H1 (cell line): ENCODE results near the gene ERC1. TPM values are rescaled to one million over a fixed set of nuclear protein-coding genes. Genes with fewer than 3 reads are reported as not detected.

ENCODE experiments used
- CTCF ChIA-PET: fragments of 300-600 bp; sonication (Branson Sonifier 250); formaldehyde crosslinking; loops from one replicate; lab custom pipeline; 2021; ENCODE audit not compliant: partially characterized antibody; lab: Charles Lee
- POLR2A ChIA-PET: fragments of 300-600 bp; sonication (Branson Sonifier 250); formaldehyde crosslinking; loops from one replicate; lab custom pipeline; 2021; ENCODE audit warnings: inconsistent platforms; ENCODE audit not compliant: partially characterized antibody; lab: Charles Lee
- DNase-seq, 2 experiments: peaks; one replicate each; pipeline versions ENCODE4 v3.0.0 to v3.0.0-alpha.2; 2010 to 2022; ENCODE audit warnings: low spot score in 2 of 2, low read depth in 1 of 2, mixed read lengths in 1 of 2
- FAIRE-seq: peaks from 2 replicates; lab custom pipeline; 2011; peaks lifted over from hg19 to GRCh38; lab: Jason Lieb, UNC
- H2AFZ ChIP-seq: 2 replicates; pipeline ENCODE4 v1.8.1; 2012; ENCODE audit warnings: low read length, inconsistent platforms
- H2AK5ac ChIP-seq: 2 replicates; pipeline ENCODE4 v1.6.1; 2013; ENCODE audit warnings: low read depth, low read length
- H2BK120ac ChIP-seq: replicated peaks from 2 replicates; pipeline ENCODE3; 2013; ENCODE audit warnings: low read depth, low read length, inconsistent platforms
- H2BK12ac ChIP-seq: 2 replicates; pipeline ENCODE4 v1.6.1; 2013; ENCODE audit warnings: low read depth, low read length
- H2BK15ac ChIP-seq: 2 replicates; pipeline ENCODE4 v1.6.1; 2013; ENCODE audit warnings: low read length
- H2BK20ac ChIP-seq: 2 replicates; pipeline ENCODE4 v1.6.1; 2013; ENCODE audit warnings: low read length
- H2BK5ac ChIP-seq: 2 replicates; pipeline ENCODE4 v1.6.1; 2013; ENCODE audit warnings: low read depth, low read length
- H3K14ac ChIP-seq: 2 replicates; pipeline ENCODE4 v1.6.1; 2013; ENCODE audit warnings: inconsistent platforms; ENCODE audit not compliant: insufficient read length
- H3K18ac ChIP-seq: 2 replicates; pipeline ENCODE4 v1.6.1; 2013; ENCODE audit warnings: low read length; ENCODE audit errors: extremely low read depth
- H3K23ac ChIP-seq: 2 replicates; pipeline ENCODE4 v1.6.1; 2013; ENCODE audit warnings: inconsistent platforms; ENCODE audit not compliant: insufficient read length
- H3K23me2 ChIP-seq: 2 replicates; pipeline ENCODE4 v1.6.1; 2013; ENCODE audit warnings: low read depth, low read length
- H3K27ac ChIP-seq: 2 replicates; pipeline ENCODE4 v1.6.1; 2011; ENCODE audit warnings: low read depth, low read length, inconsistent platforms
- H3K27me3 ChIP-seq, 4 experiments: replicated peaks in 1 of 4; 1 replicate in 1 of 4; 2 replicates in 3 of 4; pipeline versions ENCODE4 v1.6.1 to v1.8.1; 2011 to 2013; ENCODE audit warnings: low read length in 3 of 4, mild to moderate bottlenecking in 3 of 4, inconsistent platforms in 2 of 4, mixed read lengths in 2 of 4, moderate library complexity in 1 of 4; ENCODE audit not compliant: control insufficient read depth in 3 of 4, insufficient read depth in 3 of 4; ENCODE audit errors: extremely low read depth in 1 of 4
- H3K36me3 ChIP-seq, 4 experiments: 2 replicates each; pipeline versions ENCODE4 v1.6.1 to v1.8.1; 2011 to 2013; ENCODE audit warnings: mild to moderate bottlenecking in 4 of 4, low read length in 3 of 4, moderate library complexity in 2 of 4, control low read depth in 1 of 4, inconsistent platforms in 1 of 4; ENCODE audit not compliant: insufficient read depth in 4 of 4, control insufficient read depth in 2 of 4
- H3K4ac ChIP-seq: replicated peaks from 2 replicates; pipeline ENCODE3; 2013; ENCODE audit warnings: low read length, low read depth, mixed read lengths, inconsistent platforms; ENCODE audit not compliant: insufficient read length
- H3K4me1 ChIP-seq, 4 experiments: replicated peaks in 1 of 4; 1 replicate in 1 of 4; 2 replicates in 3 of 4; pipeline versions ENCODE4 v1.6.1 to v1.8.1; 2011 to 2013; ENCODE audit warnings: low read length in 3 of 4, inconsistent platforms in 2 of 4, mixed read lengths in 1 of 4; ENCODE audit not compliant: insufficient read depth in 4 of 4, control insufficient read depth in 3 of 4
- H3K4me2 ChIP-seq, 2 experiments: 2 replicates each; pipeline versions ENCODE4 v1.6.1 to v1.8.1; 2011 to 2013; ENCODE audit warnings: low read depth in 2 of 2, low read length in 2 of 2, control low read depth in 1 of 2, inconsistent platforms in 1 of 2, mild to moderate bottlenecking in 1 of 2; ENCODE audit not compliant: insufficient read depth in 1 of 2
- H3K4me3 ChIP-seq, 4 experiments: fragments of 200-600, 300-600 bp in 1 of 4; sonication (generic), shearing (Covaris generic), sonication (Bioruptor Twin) in 1 of 4; 2 replicates each; pipeline versions ENCODE4 v1.5.1 to v1.8.1; 2011 to 2016; ENCODE audit warnings: low read length in 4 of 4, low read depth in 3 of 4, control low read depth in 2 of 4, inconsistent platforms in 2 of 4, mild to moderate bottlenecking in 2 of 4, mixed read lengths in 1 of 4, moderate library complexity in 1 of 4; ENCODE audit not compliant: insufficient read depth in 2 of 4; ENCODE audit errors: extremely low read depth in 1 of 4
- H3K56ac ChIP-seq: replicated peaks from 2 replicates; pipeline ENCODE3; 2013; ENCODE audit warnings: low read depth, mild to moderate bottlenecking, mixed read lengths, low read length, inconsistent platforms; ENCODE audit not compliant: insufficient read length
- H3K79me1 ChIP-seq: 2 replicates; pipeline ENCODE4 v1.6.1; 2013; ENCODE audit warnings: low read depth, low read length, control low read depth
- H3K79me2 ChIP-seq, 2 experiments: 2 replicates each; pipeline versions ENCODE4 v1.6.1 to v1.8.1; 2012 to 2013; ENCODE audit warnings: low read length in 2 of 2, mild to moderate bottlenecking in 2 of 2, inconsistent platforms in 1 of 2; ENCODE audit not compliant: insufficient read depth in 2 of 2, control insufficient read depth in 1 of 2
- H3K9ac ChIP-seq, 4 experiments: replicated peaks in 1 of 4; 1 replicate in 1 of 4; 2 replicates in 3 of 4; pipeline versions ENCODE4 v1.6.1 to v1.8.1; 2011 to 2013; ENCODE audit warnings: low read depth in 3 of 4, low read length in 3 of 4, control low read depth in 2 of 4, mild to moderate bottlenecking in 2 of 4, moderate library complexity in 2 of 4, inconsistent platforms in 1 of 4; ENCODE audit errors: extremely low read depth in 1 of 4
- H3K9me3 ChIP-seq, 2 experiments: 2 replicates each; pipeline versions ENCODE4 v1.6.1 to v1.8.1; 2012 to 2013; ENCODE audit warnings: mild to moderate bottlenecking in 2 of 2, moderate library complexity in 2 of 2, control low read depth in 1 of 2, inconsistent platforms in 1 of 2, low read depth in 1 of 2, low read length in 1 of 2, mixed read lengths in 1 of 2; ENCODE audit not compliant: insufficient read depth in 2 of 2
- H4K20me1 ChIP-seq, 2 experiments: replicated peaks in 1 of 2; 2 replicates each; pipeline versions ENCODE3 to v1.8.1; 2011 to 2013; ENCODE audit warnings: inconsistent platforms in 2 of 2, low read length in 2 of 2, mild to moderate bottlenecking in 1 of 2; ENCODE audit not compliant: insufficient read depth in 2 of 2, control insufficient read depth in 1 of 2
- H4K5ac ChIP-seq: 2 replicates; pipeline ENCODE4 v1.6.1; 2013; ENCODE audit warnings: low read length, low read depth, mixed read lengths, inconsistent platforms; ENCODE audit not compliant: insufficient read length
- H4K8ac ChIP-seq: 2 replicates; pipeline ENCODE4 v1.8.0; 2013; ENCODE audit warnings: mild to moderate bottlenecking, moderate library complexity, low read length, inconsistent platforms; ENCODE audit not compliant: insufficient read depth; ENCODE audit errors: extremely low read depth
- H4K91ac ChIP-seq: replicated peaks from 2 replicates; pipeline ENCODE3; 2013; ENCODE audit warnings: low read length, mixed read lengths, inconsistent platforms; ENCODE audit not compliant: insufficient read length
- CHD2 ChIP-seq: IDR thresholded peaks from 2 replicates; pipeline ENCODE4 v1.6.1; 2012; ENCODE audit warnings: low read length, improper control_type of control experiment
- EGR1 ChIP-seq: IDR thresholded peaks from 2 replicates; pipeline ENCODE4 v1.6.1; 2011; ENCODE audit warnings: low read depth, low read length, borderline replicate concordance
- POLR2AphosphoS5 ChIP-seq: IDR thresholded peaks from 2 replicates; pipeline ENCODE4 v1.6.1; 2011; ENCODE audit warnings: low read depth, low read length
- RXRA ChIP-seq: IDR thresholded peaks from 2 replicates; pipeline ENCODE4 v1.6.1; 2011; ENCODE audit warnings: low read depth, mild to moderate bottlenecking, low read length, moderate library complexity; ENCODE audit not compliant: insufficient read depth
- SAP30 ChIP-seq: fragments of 300-600 bp; sonication (generic); IDR thresholded peaks from 2 replicates; pipeline ENCODE4 v1.7.1; 2012; ENCODE audit warnings: low read length, moderate library complexity, mild to moderate bottlenecking, inconsistent platforms; ENCODE audit not compliant: insufficient read depth, insufficient replicate concordance
- SIX5 ChIP-seq: IDR thresholded peaks from 2 replicates; pipeline ENCODE4 v1.6.1; 2011; ENCODE audit warnings: mild to moderate bottlenecking, low read depth, low read length
- USF2 ChIP-seq: IDR thresholded peaks from 2 replicates; pipeline ENCODE4 v1.6.1; 2011; ENCODE audit warnings: low read length, improper control_type of control experiment
- WGBS, 2 experiments: shearing (Covaris generic) in 1 of 2; methylation state at CpG; one replicate each; pipeline versions ENCODE4 v1.1.6 to v1.1.7; 2013 to 2015; ENCODE audit warnings: low lambda C conversion rate in 2 of 2, mixed read lengths in 2 of 2, inconsistent platforms in 1 of 2, low coverage in 1 of 2, missing lambda C conversion rate in 1 of 2; ENCODE audit not compliant: insufficient replicate concordance in 2 of 2, insufficient coverage in 1 of 2, insufficient read length in 1 of 2; ENCODE audit errors: extremely low coverage in 1 of 2, missing lambda C conversion rate in 1 of 2; 5-methylcytosine and 5-hydroxymethylcytosine counted together
- polyA plus RNA-seq, 7 experiments: library from polyadenylated mRNA; depleted of rRNA in 3 of 7; stranded (reverse) in 5 of 7; unstranded in 2 of 7; fragments of >200 nt in 5 of 7; fragments of 200-250 nt in 2 of 7; gene quantifications; 1 replicate in 5 of 7; 2 replicates in 1 of 7; 4 replicates in 1 of 7; pipeline versions ENCODE4 v1.2.1 to v1.2.3, GENCODE V29; 2011 to 2013; ENCODE audit warnings: missing spikeins in 2 of 7, mixed read lengths in 2 of 7
- total RNA-seq: library from RNA; stranded (reverse); fragmentation: NEBNext Ultra II Directional; extraction: Animal tissue kit (Norgen Biotek cat#: 25700); gene quantifications from 2 replicates; pipeline ENCODE4 v1.2.1, GENCODE V29; 2021

Gene ERC1
- total and polyA plus RNA-seq, 2 of the 8 experiments (the other 6 are each of a cell fraction or from before 2014, with no cell fraction given), result 7.8 to 45.7 TPM

- no peak overlapping the region for H2BK5ac ChIP-seq
- peaks cover 0 to 3% (median 1%) of the 10 kb centered on the region in 4 experiments; a peak in 2 of 7 replicates for H3K4me1 ChIP-seq
- H2AFZ ChIP-seq, result no peak overlapping the region
- H2BK120ac ChIP-seq, result no peak overlapping the region
- no peak overlapping the region for H3K56ac ChIP-seq
- no peak overlapping the region for H3K4me3 ChIP-seq
- no peak overlapping the region for H3K4me2 ChIP-seq
- H3K27ac ChIP-seq, result no peak overlapping the region
- H4K91ac ChIP-seq, result no peak overlapping the region
- ChIA-PET POLR2A (interaction anchor here (0.7 to 1.3 kb wide), 2 partner anchors 9 to 11 kb away, joined by 3 read pairs; no protein-coding TSS in a partner anchor), CTCF (interaction anchor here (1.2 to 1.4 kb wide), 3 partner anchors 12 to 252 kb away, joined by 3 read pairs; no protein-coding TSS in a partner anchor)
- no peaks in the 10 kb centered on the region for H3K23me2 ChIP-seq
- H3K18ac ChIP-seq, result no peak overlapping the region
- no peaks in the 10 kb centered on the region for H3K79me2 ChIP-seq
- H3K36me3 ChIP-seq, result peaks cover 0 to 4% (median 0%) of the 10 kb centered on the region in 4 experiments; a peak in 1 of 8 replicates
- no peak for FAIRE-seq
- no peak overlapping the region for H2BK20ac ChIP-seq
- no peaks in the 10 kb centered on the region for H4K20me1 ChIP-seq
- no peak overlapping the region for H3K23ac ChIP-seq
- whole genome bisulfite sequencing, 2 experiments, result 94% methylated on average over 1 of the region's 1 CpG; no CpG with 5 or more reads in 1 of the 2 experiments
- no peak overlapping the region for H3K4ac ChIP-seq
- no peaks in the 10 kb centered on the region for H3K27me3 ChIP-seq
- H4K8ac ChIP-seq, result no peak overlapping the region
- no peak overlapping the region for H4K5ac ChIP-seq
- H2AK5ac ChIP-seq, result no peak overlapping the region
- no peak overlapping the region for H2BK12ac ChIP-seq
- DNase-seq, result no peak
- H3K9me3 ChIP-seq, result no peaks in the 10 kb centered on the region
- no peak overlapping the region for H3K14ac ChIP-seq
- H3K79me1 ChIP-seq, result no peaks in the 10 kb centered on the region
- H2BK15ac ChIP-seq, result no peak overlapping the region
- H3K9ac ChIP-seq, result no peak overlapping the region
- no peak for TF ChIP-seq SAP30
- TF ChIP-seq RXRA, result no peak
- no peak for TF ChIP-seq EGR1
- no peak for TF ChIP-seq SIX5
- no peak for TF ChIP-seq CHD2
- no peak for TF ChIP-seq USF2
- no peak for TF ChIP-seq POLR2AphosphoS5
- TF ChIP-seq, all 59 proteins: peak for 0
Measured at GRCh38 chr12:1369938-1370500, 379.0 kb downstream of the ERC1 start.
